Measurements from ENCODE around the gene RDX. TPM values are rescaled to one million over a fixed set of nuclear protein-coding genes. Genes with fewer than 3 reads are reported as not detected.

Gene RDX
- total and polyA plus RNA-seq, 9 of the 15 experiments (the other 6 are each of a cell fraction or from before 2014, with no cell fraction given), result 35.6 to 62.1 (median 54.3) TPM

GRCh38 chr11:110317516-110317932, 21.1 kb upstream of the RDX start (continued):
- TF ChIP-seq, protein P1, sequence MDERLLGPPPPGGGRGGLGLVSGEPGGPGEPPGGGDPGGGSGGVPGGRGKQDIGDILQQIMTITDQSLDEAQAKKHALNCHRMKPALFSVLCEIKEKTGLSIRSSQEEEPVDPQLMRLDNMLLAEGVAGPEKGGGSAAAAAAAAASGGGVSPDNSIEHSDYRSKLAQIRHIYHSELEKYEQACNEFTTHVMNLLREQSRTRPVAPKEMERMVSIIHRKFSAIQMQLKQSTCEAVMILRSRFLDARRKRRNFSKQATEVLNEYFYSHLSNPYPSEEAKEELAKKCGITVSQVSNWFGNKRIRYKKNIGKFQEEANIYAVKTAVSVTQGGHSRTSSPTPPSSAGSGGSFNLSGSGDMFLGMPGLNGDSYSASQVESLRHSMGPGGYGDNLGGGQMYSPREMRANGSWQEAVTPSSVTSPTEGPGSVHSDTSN (CRISPR knock-in tag; IDR thresholded peaks at IDR 0.05; ENCODE audit: low read depth), result no peak
- TF ChIP-seq, protein P1 (tag; conservative IDR thresholded peaks at IDR 0.05; ENCODE audit: low read depth), result peak; percentile 93
- TF ChIP-seq PPARD (CRISPR knock-in tag; IDR thresholded peaks at IDR 0.05) (no peak), SREBF1 (IDR thresholded peaks at IDR 0.05; ENCODE audit: borderline replicate concordance, low read depth, low read length) (no peak), ZNF175 (CRISPR knock-in tag; IDR thresholded peaks at IDR 0.05; ENCODE audit: low read depth) (peak; percentile 63; the same call in 1 of the 2 replicates), ARID1B (IDR thresholded peaks at IDR 0.05) (peak; percentile 94), CXXC5 (CRISPR knock-in tag; IDR thresholded peaks at IDR 0.05) (peak; percentile 56), MTA2 (IDR thresholded peaks at IDR 0.05; ENCODE audit: low read depth) (peak; percentile 80), TAL1 (IDR thresholded peaks at IDR 0.05) (peak; percentile 87), FOXP4 (CRISPR knock-in tag; IDR thresholded peaks at IDR 0.05; ENCODE audit: borderline replicate concordance) (no peak), MBD2 (IDR thresholded peaks at IDR 0.05; ENCODE audit: borderline replicate concordance, low read depth) (peak; percentile 70), ZNF431 (CRISPR knock-in tag; IDR thresholded peaks at IDR 0.05) (no peak)
- TF ChIP-seq, protein P2, sequence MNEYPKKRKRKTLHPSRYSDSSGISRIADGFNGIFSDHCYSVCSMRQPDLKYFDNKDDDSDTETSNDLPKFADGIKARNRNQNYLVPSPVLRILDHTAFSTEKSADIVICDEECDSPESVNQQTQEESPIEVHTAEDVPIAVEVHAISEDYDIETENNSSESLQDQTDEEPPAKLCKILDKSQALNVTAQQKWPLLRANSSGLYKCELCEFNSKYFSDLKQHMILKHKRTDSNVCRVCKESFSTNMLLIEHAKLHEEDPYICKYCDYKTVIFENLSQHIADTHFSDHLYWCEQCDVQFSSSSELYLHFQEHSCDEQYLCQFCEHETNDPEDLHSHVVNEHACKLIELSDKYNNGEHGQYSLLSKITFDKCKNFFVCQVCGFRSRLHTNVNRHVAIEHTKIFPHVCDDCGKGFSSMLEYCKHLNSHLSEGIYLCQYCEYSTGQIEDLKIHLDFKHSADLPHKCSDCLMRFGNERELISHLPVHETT (CRISPR knock-in tag; conservative IDR thresholded peaks at IDR 0.05 in 1 of 2, IDR thresholded peaks at IDR 0.05 in 1 of 2), result peak in 1 of 2 experiments; percentile 38; a peak in 1 of 4 replicates
- TF ChIP-seq, protein P3, sequence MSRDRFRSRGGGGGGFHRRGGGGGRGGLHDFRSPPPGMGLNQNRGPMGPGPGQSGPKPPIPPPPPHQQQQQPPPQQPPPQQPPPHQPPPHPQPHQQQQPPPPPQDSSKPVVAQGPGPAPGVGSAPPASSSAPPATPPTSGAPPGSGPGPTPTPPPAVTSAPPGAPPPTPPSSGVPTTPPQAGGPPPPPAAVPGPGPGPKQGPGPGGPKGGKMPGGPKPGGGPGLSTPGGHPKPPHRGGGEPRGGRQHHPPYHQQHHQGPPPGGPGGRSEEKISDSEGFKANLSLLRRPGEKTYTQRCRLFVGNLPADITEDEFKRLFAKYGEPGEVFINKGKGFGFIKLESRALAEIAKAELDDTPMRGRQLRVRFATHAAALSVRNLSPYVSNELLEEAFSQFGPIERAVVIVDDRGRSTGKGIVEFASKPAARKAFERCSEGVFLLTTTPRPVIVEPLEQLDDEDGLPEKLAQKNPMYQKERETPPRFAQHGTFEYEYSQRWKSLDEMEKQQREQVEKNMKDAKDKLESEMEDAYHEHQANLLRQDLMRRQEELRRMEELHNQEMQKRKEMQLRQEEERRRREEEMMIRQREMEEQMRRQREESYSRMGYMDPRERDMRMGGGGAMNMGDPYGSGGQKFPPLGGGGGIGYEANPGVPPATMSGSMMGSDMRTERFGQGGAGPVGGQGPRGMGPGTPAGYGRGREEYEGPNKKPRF (IDR thresholded peaks at IDR 0.05; ENCODE audit: low read depth, low read length), result no peak
- TF ChIP-seq, protein P4, sequence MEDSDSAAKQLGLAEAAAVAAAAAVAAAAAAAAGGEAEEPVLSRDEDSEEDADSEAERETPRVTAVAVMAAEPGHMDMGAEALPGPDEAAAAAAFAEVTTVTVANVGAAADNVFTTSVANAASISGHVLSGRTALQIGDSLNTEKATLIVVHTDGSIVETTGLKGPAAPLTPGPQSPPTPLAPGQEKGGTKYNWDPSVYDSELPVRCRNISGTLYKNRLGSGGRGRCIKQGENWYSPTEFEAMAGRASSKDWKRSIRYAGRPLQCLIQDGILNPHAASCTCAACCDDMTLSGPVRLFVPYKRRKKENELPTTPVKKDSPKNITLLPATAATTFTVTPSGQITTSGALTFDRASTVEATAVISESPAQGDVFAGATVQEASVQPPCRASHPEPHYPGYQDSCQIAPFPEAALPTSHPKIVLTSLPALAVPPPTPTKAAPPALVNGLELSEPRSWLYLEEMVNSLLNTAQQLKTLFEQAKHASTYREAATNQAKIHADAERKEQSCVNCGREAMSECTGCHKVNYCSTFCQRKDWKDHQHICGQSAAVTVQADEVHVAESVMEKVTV (CRISPR knock-in tag; IDR thresholded peaks at IDR 0.05), result 0 out of 2 replicates have a peak, but pooled peaks have one; percentile 6
- TF ChIP-seq, protein P5, sequence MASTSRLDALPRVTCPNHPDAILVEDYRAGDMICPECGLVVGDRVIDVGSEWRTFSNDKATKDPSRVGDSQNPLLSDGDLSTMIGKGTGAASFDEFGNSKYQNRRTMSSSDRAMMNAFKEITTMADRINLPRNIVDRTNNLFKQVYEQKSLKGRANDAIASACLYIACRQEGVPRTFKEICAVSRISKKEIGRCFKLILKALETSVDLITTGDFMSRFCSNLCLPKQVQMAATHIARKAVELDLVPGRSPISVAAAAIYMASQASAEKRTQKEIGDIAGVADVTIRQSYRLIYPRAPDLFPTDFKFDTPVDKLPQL (IDR thresholded peaks at IDR 0.05; ENCODE audit: extremely low read depth, insufficient read length), result no peak

Measured in K562 (cell line).